C4-2B (cell line): ENCODE results near the gene MRPS18A.
"Not testable (repeated sequence)": the region's sequence is repeated elsewhere in the genome, so short reads cannot be mapped to it uniquely, and the experiment has no call there.

ENCODE experiments used
- H3K27ac ChIP-seq: fragments of 450-650 bp; 2 replicates; pipeline ENCODE4 v1.5.1; 2017
- ZFX ChIP-seq: fragments of 450-650 bp; IDR thresholded peaks from 2 replicates; pipeline ENCODE4 v1.6.1; 2017
- TF ChIP-seq, protein P1 (sequence below): fragments of 450-650 bp; conservative IDR thresholded peaks from 2 replicates; pipeline ENCODE4 v1.5.1; 2017; ENCODE audit warnings: mild to moderate bottlenecking

Gene MRPS18A

GRCh38 chr6:43666196-43666920, 21.2 kb downstream of the MRPS18A start:
- TF ChIP-seq, protein P1, sequence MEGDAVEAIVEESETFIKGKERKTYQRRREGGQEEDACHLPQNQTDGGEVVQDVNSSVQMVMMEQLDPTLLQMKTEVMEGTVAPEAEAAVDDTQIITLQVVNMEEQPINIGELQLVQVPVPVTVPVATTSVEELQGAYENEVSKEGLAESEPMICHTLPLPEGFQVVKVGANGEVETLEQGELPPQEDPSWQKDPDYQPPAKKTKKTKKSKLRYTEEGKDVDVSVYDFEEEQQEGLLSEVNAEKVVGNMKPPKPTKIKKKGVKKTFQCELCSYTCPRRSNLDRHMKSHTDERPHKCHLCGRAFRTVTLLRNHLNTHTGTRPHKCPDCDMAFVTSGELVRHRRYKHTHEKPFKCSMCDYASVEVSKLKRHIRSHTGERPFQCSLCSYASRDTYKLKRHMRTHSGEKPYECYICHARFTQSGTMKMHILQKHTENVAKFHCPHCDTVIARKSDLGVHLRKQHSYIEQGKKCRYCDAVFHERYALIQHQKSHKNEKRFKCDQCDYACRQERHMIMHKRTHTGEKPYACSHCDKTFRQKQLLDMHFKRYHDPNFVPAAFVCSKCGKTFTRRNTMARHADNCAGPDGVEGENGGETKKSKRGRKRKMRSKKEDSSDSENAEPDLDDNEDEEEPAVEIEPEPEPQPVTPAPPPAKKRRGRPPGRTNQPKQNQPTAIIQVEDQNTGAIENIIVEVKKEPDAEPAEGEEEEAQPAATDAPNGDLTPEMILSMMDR: no peak
- TF ChIP-seq ZFX: no peak

DNA sequence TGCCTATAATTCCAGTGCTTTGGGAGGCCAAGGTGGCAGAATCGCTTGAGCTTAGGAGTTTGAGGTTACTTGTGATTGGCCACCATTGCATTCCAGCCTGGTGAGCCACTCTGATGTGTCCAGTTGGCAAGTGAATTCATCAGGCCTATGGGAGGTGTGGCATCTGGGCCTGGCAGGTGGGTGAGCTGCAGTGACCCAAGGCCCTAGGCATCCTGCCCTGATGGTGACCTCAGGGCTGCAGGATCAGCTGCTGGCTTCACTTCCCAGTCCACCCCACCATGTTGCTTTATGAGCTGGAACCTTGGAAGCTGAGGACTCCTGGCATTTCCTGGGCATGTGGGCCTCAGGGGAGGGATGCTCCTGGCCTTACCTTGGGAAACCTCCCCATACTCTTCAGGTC, 22.2 kb downstream of the MRPS18A start:
- H3K27ac ChIP-seq: no peak overlapping the region
- TF ChIP-seq ZFX: no peak
- TF ChIP-seq, protein P1: no peak

More at GRCh38 chr6:43666196-43666920, 21.2 kb downstream of the MRPS18A start:
- H3K27ac ChIP-seq: no peak overlapping the region

GRCh38 chr6:43662948-43663347, 24.6 kb downstream of the MRPS18A start:
- not testable (repeated sequence) for H3K27ac ChIP-seq

GRCh38 chr6:43658161-43658560, 29.4 kb downstream of the MRPS18A start:
- H3K27ac ChIP-seq: no peak overlapping the region
- TF ChIP-seq, protein P1: no peak
- TF ChIP-seq ZFX: no peak

GRCh38 chr6:43657221-43657802, 30.3 kb downstream of the MRPS18A start:
- no peak for TF ChIP-seq ZFX
- TF ChIP-seq, protein P1: no peak
- no peak overlapping the region for H3K27ac ChIP-seq

- not testable (repeated sequence) for H3K27ac ChIP-seq
These were observed 34.8 kb downstream of the MRPS18A start for GRCh38 chr6:43652822-43653221.

GRCh38 chr6:43648248-43648647, 39.3 kb downstream of the MRPS18A start:
- no peak for TF ChIP-seq ZFX
- TF ChIP-seq, protein P1: no peak
- H3K27ac ChIP-seq: no peak overlapping the region

- H3K27ac ChIP-seq: no peak overlapping the region
- no peak for TF ChIP-seq ZFX
- TF ChIP-seq, protein P1: no peak
These were observed 40.0 kb downstream of the MRPS18A start for GRCh38 chr6:43647613-43648012.
